Diencephalon (tissue), 1 donor: ENCODE results near the gene ANTXRL. TPM values are rescaled to one million over a fixed set of nuclear protein-coding genes. Genes with fewer than 3 reads are reported as not detected.

Source experiments
- total RNA-seq: library from RNA; depleted of rRNA; stranded (reverse); fragments of >200 nt; gene quantifications from one replicate; pipeline ENCODE4 v1.2.3, GENCODE V29; 2014

Gene ANTXRL
- total RNA-seq, result not detected

GRCh38 chr10:46286991-46287693 is at the start of gene ANTXRL:
Gene ANTXRL, plus strand, starts transcription at chr10:46286997. Its CDS starts 266 bp downstream, at chr10:46287263.

GRCh38 chr10:46375406-46375805 is 88.6 kb downstream of the ANTXRL start, which contains the start of gene ANXA8L1:
Gene ANXA8L1, plus strand, starts transcription at chr10:46375776. Its CDS starts 76 bp downstream, at chr10:46375852.

Other genes starting within 250 kb of the ANTXRL start
- gene MSMB, start 240.7 kb upstream of the ANTXRL start, total RNA-seq, result not detected
- gene ANXA8L1, start 88.8 kb downstream of the ANTXRL start, total RNA-seq, result not detected
- 1.2 TPM for gene NPY4R, start 179.0 kb downstream of the ANTXRL start, total RNA-seq